GM21381 (cell line): Measurements from ENCODE around the gene CNTLN.
"Not testable (repeated sequence)": the region's sequence is repeated elsewhere in the genome, so short reads cannot be mapped to it uniquely, and the experiment has no call there.

Source experiments
- ATAC-seq: cut with Tn5 transposase; IDR thresholded peaks from one replicate; pipeline ENCODE4 v1.9.1; 2021; ENCODE audit warnings: mild to moderate bottlenecking, moderate library complexity; ENCODE audit not compliant: unreplicated experiment

The CNTLN gene

DNA sequence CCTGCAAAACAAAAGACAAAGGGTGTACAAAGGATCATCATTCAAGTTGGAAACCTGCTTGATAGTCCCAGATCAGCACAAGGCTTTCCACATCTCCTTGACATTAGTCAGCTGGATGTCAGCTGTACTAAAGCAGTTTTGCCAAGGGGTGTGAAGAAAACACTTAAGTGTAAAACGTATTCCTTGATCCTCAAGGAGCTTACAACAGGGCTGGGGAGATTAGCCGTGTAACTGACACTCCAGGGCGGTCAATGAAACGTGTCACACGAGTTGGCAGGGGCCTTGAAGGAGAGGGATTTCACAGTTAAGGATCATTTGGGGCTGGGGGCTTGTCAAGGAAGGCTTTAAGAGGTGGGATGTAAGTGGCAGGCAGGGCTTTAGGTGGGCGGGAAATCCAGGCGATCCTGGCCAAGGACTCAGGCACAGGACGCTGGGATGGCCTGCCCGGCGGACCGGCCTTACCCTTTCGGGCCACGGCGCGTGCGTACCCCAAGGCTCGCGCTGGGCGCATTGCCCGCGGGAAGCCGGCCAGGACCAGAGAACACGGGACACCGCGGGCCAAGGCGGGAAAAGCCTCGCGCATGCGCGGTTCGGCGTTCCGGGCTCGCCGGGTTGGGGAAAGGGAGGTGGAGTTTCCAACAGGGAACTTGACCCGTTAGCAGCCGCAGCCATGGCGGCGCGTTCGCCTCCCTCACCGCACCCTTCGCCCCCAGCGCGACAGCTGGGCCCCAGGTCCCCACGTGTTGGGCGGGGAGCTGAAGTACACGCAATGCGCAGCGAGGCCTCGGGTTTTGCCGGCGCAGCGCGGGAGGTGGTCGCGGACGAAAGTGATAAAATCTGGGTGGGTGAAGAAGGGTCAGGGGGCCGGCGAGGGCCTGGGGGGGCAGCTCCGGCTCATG lies at the start of gene CNTLN:
Gene CNTLN, plus strand, starts transcription at position 645 of the 899 bp plus-strand sequence. Its CDS starts 26 bp downstream, at position 671.
- ATAC-seq, result peak; percentile 49

DNA sequence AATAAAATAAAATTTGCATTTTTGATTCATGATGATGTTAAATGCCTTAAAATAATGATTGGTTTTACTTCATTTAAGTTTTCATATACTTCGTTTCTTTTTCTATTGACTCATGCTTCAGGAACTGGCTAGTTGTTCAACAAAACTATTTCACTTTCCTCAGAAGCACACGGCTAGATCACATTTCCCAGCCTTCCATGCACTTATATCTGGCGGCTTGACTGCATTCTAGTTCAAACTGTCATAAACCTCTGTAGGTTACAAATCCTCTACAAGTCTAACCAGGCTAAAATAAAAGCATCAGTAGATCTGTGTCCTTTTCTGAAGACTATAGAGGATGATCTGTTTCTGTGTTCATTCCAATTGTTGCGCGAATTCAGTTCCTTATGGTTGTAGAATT lies 46.3 kb upstream of the CNTLN start:
- ATAC-seq, result no peak

- no peak for ATAC-seq
Measured at GRCh38 chr9:17090041-17090440, 44.8 kb upstream of the CNTLN start.

DNA sequence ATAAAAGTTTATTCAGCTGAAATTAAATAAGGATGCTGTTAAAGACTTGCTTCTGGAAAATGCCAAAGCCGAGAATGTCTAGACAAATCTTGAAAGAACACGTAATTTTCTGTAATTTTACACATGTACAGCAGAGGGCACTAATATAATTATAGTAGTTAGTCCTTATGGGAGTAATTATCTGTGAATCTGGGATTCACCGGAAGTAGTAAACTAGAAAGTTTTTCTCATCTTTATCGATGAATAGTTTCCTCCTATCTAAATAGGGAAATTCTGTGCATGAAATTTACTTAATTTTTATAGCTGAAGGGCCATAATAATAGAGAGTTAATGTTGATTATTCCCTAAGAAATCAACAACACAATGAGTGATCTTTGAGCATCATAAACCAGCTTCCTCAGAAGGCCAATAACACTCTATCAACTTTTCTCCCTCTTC lies 18.4 kb upstream of the CNTLN start:
- no peak for ATAC-seq

GRCh38 chr9:17117372-17117771 lies 17.5 kb upstream of the CNTLN start:
- no peak for ATAC-seq

DNA sequence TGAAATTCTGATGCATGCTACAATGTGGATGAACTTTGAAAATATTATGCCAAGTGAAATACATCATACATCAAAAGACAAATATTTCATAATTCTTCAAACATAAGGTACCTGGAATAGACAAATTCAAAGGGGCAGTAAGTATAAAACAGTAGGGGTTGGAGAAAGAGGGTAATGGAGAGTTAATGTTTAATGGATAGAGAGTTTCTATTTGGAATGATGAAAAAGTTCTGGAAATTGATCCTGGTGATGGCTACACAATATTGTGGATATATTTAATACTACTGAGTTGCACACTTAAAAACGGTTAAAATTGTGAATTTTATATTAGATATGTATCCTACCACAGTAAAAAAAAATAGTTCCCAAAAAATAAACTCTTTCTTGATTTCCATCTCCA lies 14.6 kb upstream of the CNTLN start:
- no peak for ATAC-seq

DNA sequence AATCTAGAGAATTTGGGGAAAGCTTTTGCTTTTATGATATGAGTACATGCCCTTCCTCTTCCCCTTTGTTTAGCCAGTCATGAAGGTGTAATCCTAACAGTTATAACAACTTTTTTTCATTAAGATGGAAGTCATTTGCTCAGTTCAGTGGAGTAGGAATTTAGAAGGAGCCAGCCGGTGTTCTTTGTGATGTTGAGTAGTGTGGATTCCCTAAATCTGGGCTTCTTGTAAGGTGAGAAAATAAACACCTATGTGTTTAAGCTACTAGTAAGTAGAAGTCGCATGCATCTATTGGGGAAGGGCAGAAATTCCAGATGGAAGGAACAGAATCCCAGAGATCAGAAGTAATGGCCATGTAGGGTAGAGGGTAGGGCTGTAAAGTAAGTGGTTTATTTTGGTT lies 13.6 kb upstream of the CNTLN start:
- no peak for ATAC-seq

GRCh38 chr9:17130291-17130690 lies 4.5 kb upstream of the CNTLN start:
- ATAC-seq, result no peak

GRCh38 chr9:17130725-17131124 lies 4.1 kb upstream of the CNTLN start:
- no peak for ATAC-seq

GRCh38 chr9:17131494-17131893 lies 3.3 kb upstream of the CNTLN start:
- ATAC-seq, result no peak

DNA sequence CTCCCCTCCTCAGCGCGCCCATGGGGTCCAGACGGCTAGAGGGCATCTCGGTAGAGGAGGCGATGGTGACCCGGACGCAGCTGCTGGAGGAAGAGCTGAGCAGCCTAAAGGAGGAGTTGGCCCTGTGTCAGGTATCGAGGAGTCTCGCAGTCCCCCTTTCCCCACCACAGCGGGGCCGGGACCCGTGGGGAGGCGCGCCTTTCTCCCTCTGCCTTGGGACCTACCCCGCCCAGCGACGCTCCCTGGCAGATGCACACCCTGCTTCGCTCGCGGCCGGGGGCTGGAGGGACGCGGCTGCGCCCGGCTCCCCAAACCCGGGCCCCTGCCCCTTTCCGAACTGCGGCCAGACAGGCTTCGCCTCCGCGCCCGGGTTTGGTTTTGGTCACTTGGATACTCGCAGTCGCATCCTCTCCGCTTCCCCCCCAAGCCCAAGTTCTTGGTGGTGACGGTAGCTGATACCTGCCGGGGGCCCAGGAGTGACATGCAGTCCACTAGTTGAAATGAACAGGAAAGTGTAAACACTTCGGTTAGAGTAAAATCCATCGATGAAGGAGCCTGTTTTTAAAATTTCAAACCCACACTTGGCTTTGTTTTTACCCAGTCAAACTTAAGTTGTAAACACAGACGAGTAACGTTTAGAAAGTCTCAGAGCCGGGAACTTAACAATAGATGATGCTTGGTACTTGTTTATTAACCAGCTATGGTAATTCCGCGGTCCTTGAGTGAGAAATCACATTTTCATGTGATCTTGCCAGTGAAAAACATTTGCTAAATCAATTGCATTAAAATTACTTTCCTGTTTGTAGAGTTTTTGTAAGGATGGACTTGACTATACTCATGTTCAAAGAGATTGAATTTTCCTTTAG lies 688 bp downstream of the CNTLN start:
- peak; percentile 39 for ATAC-seq

- no peak for ATAC-seq
Measured at GRCh38 chr9:17137566-17137965, 2.7 kb downstream of the CNTLN start.

DNA sequence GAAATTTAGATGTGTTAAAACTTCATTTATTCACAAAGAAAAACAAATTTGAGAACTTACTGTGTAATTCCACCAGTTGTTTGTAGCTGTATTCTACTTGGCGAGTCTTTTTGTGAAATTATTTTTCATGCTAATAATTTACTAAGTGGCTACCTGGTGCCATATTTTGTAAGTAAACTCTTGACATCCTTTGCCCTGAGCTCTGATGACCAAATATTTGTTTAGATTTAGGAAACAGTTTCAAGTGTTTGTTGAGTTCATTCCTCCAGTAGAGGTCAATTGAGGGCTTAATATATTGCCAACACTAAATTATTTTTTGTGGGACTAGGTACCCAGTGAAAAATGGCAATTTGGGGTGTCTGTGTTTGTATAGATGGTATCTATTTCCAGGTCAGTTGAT lies 3.7 kb downstream of the CNTLN start:
- ATAC-seq, result no peak

- ATAC-seq, result no peak
Measured at GRCh38 chr9:17140418-17140817, 5.6 kb downstream of the CNTLN start.

- ATAC-seq, result no peak
Measured at GRCh38 chr9:17148324-17148723, 13.5 kb downstream of the CNTLN start.

- no peak for ATAC-seq
Measured at GRCh38 chr9:17159469-17159868, 24.6 kb downstream of the CNTLN start.

DNA sequence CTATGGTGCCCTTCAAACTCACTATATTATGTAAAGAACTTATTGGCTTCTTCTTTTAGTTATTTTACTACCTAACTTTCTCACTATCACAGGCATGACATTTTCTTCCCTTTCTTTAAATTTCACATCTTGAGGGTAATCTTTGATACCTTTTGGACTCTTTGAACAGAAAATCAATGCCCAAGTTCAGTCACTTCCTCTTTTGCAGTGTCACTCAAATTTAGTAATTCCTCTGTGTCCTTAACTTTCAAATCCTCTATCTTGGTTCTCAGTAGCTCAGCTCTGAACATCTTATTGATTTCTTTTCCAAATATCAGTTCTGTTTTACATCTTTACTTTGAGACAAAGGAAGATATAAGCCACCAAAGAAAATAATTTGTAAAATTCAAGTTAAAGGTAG lies 25.5 kb downstream of the CNTLN start:
- ATAC-seq, result no peak

DNA sequence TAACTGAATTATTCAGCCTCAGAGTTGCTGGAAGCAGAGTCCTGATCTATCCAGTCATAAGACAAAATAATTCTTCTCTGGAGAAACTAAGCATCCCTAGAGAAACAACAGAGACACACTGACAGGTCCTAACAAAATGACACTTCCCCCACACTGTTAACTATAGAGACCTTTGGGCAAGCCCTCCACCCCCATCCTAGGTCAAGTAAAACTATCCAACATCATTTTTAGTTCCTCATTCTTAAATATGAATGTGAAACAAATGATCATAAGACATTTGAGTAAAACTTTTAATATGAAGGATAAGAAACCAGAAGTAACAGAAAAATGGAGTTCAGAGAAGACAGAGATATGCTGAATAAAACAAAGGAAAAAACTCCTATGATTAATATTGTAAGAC lies 30.9 kb downstream of the CNTLN start:
- ATAC-seq, result no peak

DNA sequence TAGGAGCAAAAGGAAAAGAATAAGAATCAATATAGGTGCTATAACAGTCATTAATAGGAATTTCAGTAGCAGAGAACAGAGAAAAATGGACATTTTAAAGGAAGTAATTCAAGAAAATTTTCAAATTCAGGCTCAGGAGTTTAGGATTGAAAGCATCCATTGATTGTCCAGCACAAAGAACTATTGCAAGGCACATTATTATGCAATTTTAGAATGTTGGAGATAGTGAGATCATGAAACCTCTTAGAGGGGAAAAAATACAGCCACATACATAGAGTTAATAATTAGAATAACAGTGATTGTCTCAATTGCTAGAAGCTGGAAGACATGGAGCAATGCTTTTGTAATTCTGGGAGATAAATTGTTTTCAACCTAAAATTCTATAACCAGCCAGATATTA lies 31.5 kb downstream of the CNTLN start:
- ATAC-seq, result no peak

GRCh38 chr9:17171309-17172094 lies 36.7 kb downstream of the CNTLN start:
- ATAC-seq, result no peak

GRCh38 chr9:17177496-17177895 lies 42.7 kb downstream of the CNTLN start:
- ATAC-seq, result not testable (repeated sequence)
